ENCODE data around the gene ABHD15.

- TF ChIP-seq, protein P1, sequence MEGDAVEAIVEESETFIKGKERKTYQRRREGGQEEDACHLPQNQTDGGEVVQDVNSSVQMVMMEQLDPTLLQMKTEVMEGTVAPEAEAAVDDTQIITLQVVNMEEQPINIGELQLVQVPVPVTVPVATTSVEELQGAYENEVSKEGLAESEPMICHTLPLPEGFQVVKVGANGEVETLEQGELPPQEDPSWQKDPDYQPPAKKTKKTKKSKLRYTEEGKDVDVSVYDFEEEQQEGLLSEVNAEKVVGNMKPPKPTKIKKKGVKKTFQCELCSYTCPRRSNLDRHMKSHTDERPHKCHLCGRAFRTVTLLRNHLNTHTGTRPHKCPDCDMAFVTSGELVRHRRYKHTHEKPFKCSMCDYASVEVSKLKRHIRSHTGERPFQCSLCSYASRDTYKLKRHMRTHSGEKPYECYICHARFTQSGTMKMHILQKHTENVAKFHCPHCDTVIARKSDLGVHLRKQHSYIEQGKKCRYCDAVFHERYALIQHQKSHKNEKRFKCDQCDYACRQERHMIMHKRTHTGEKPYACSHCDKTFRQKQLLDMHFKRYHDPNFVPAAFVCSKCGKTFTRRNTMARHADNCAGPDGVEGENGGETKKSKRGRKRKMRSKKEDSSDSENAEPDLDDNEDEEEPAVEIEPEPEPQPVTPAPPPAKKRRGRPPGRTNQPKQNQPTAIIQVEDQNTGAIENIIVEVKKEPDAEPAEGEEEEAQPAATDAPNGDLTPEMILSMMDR (IDR thresholded peaks at IDR 0.05), result peak; percentile 14
- TF ChIP-seq EZH2 (IDR thresholded peaks at IDR 0.05; ENCODE audit: borderline replicate concordance, insufficient read depth, low read depth, low read length, poor library complexity, severe bottlenecking), result no peak
Measured at GRCh38 chr17:29563816-29564215, 3.0 kb downstream of the ABHD15 start.

Measured in B cell (primary cell).